GM12801 (cell line): ENCODE measurements around the gene ELFN1.

ENCODE experiments used
- CTCF ChIP-seq: IDR thresholded peaks from one replicate; pipeline ENCODE4 v1.5.1; 2011; ENCODE audit warnings: control low read depth; ENCODE audit not compliant: insufficient read length; ENCODE audit errors: extremely low read depth

ELFN1 gene

GRCh38 chr7:1639071-1639470 lies 31.0 kb upstream of the ELFN1 start:
- TF ChIP-seq CTCF = no peak

GRCh38 chr7:1639532-1640175 lies 30.4 kb upstream of the ELFN1 start:
- TF ChIP-seq CTCF = no peak

- TF ChIP-seq CTCF = no peak
Measured at GRCh38 chr7:1640376-1641172, 29.5 kb upstream of the ELFN1 start.

- no peak for TF ChIP-seq CTCF
Measured at GRCh38 chr7:1641173-1641572, 28.9 kb upstream of the ELFN1 start.

- no peak for TF ChIP-seq CTCF
Measured at GRCh38 chr7:1641661-1642260, 28.3 kb upstream of the ELFN1 start.

GRCh38 chr7:1642291-1642731 lies 27.8 kb upstream of the ELFN1 start:
- no peak for TF ChIP-seq CTCF

- no peak for TF ChIP-seq CTCF
Measured at GRCh38 chr7:1643270-1644092, 26.6 kb upstream of the ELFN1 start.
